Stimulated activated CD4-positive, alpha-beta T cell treated with anti-CD3 and anti-CD28 coated beads, Interleukin-1b, Interleukin-23, amount 100 ng/mL, for 4 hours (primary cell): ENCODE results near the gene KSR2.

ENCODE experiments used
- DNase-seq, 2 donors: peaks; one replicate each; pipeline ENCODE4 v3.0.0-alpha.2; 2020; ENCODE audit warnings: low read depth in 2 of 2

KSR2 gene

GRCh38 chr12:117692512-117692911 lies 276.3 kb downstream of the KSR2 start:
- no peak for DNase-seq

GRCh38 chr12:117689857-117690256 lies 278.9 kb downstream of the KSR2 start:
- no peak for DNase-seq

- DNase-seq = no peak
Measured at GRCh38 chr12:117688446-117688845, 280.3 kb downstream of the KSR2 start.

GRCh38 chr12:117686911-117687377 lies 281.8 kb downstream of the KSR2 start:
- no peak for DNase-seq

GRCh38 chr12:117686210-117686609 lies 282.6 kb downstream of the KSR2 start:
- no peak for DNase-seq

- DNase-seq = no peak
Measured at GRCh38 chr12:117685110-117685926, 283.5 kb downstream of the KSR2 start.

- DNase-seq = no peak
Measured at GRCh38 chr12:117684471-117684870, 284.3 kb downstream of the KSR2 start.

- no peak for DNase-seq
Measured at GRCh38 chr12:117680312-117680711, 288.5 kb downstream of the KSR2 start.

- no peak for DNase-seq
Measured at GRCh38 chr12:117679776-117680175, 289.0 kb downstream of the KSR2 start.

- no peak for DNase-seq
Measured at GRCh38 chr12:117674763-117675162, 294.0 kb downstream of the KSR2 start.

- no peak for DNase-seq
Measured at GRCh38 chr12:117674313-117674712, 294.5 kb downstream of the KSR2 start.

- no peak for DNase-seq
Measured at GRCh38 chr12:117671734-117672133, 297.1 kb downstream of the KSR2 start.

GRCh38 chr12:117664169-117664568 lies 304.6 kb downstream of the KSR2 start:
- no peak for DNase-seq

GRCh38 chr12:117662620-117663395 lies 306.0 kb downstream of the KSR2 start:
- no peak for DNase-seq

GRCh38 chr12:117662220-117662619 lies 306.6 kb downstream of the KSR2 start:
- no peak for DNase-seq

GRCh38 chr12:117661471-117661870 lies 307.3 kb downstream of the KSR2 start:
- DNase-seq = no peak

- no peak for DNase-seq
Measured at GRCh38 chr12:117660896-117661295, 307.9 kb downstream of the KSR2 start.

GRCh38 chr12:117658226-117658625 lies 310.6 kb downstream of the KSR2 start:
- no peak for DNase-seq

GRCh38 chr12:117649796-117650195 lies 319.0 kb downstream of the KSR2 start:
- no peak for DNase-seq

GRCh38 chr12:117646520-117646919 lies 322.3 kb downstream of the KSR2 start:
- DNase-seq = no peak

GRCh38 chr12:117645473-117645872 lies 323.3 kb downstream of the KSR2 start:
- no peak for DNase-seq

- DNase-seq = no peak
Measured at GRCh38 chr12:117643971-117644370, 324.8 kb downstream of the KSR2 start.

GRCh38 chr12:117641885-117642284 lies 326.9 kb downstream of the KSR2 start:
- DNase-seq = no peak
